Activated naive CD8-positive, alpha-beta T cell (primary cell): ENCODE data around the gene CRTC1.
A peak's percentile ranks its signal among the peaks of the same experiment; 100 is the strongest.

Experiments
- H3K27ac Mint-ChIP-seq: one replicate; pipeline ENCODE4 v1.8.0; 2021; ENCODE audit warnings: mixed read lengths
- H3K27me3 Mint-ChIP-seq: one replicate; pipeline ENCODE4 v1.8.0; 2021; ENCODE audit warnings: mixed read lengths
- H3K36me3 Mint-ChIP-seq: one replicate; pipeline ENCODE4 v1.8.0; 2021; ENCODE audit warnings: mixed read lengths
- H3K4me1 Mint-ChIP-seq: one replicate; pipeline ENCODE4 v1.8.0; 2021; ENCODE audit warnings: low read depth, mixed read lengths
- H3K4me3 Mint-ChIP-seq: one replicate; pipeline ENCODE4 v1.8.0; 2021; ENCODE audit warnings: mild to moderate bottlenecking, mixed read lengths
- H3K9me3 Mint-ChIP-seq: one replicate; pipeline ENCODE4 v1.8.0; 2021; ENCODE audit warnings: low read depth, mixed read lengths

CRTC1 gene

GRCh38 chr19:18683109-18683957, at the start of gene CRTC1:
CRTC1 (plus strand) TSS chr19:18683680; CDS start chr19:18683703, 23 bp downstream.
- peak within 1 kb of the TSS; percentile 86 for H3K4me3 Mint-ChIP-seq
- no peaks in the 10 kb centered on the region for H3K36me3 Mint-ChIP-seq
- no peaks in the 10 kb centered on the region for H3K9me3 Mint-ChIP-seq
- peaks cover 36% of the 10 kb centered on the region for H3K4me1 Mint-ChIP-seq
- H3K27me3 Mint-ChIP-seq: no peaks in the 10 kb centered on the region
- peak within 1 kb of the TSS; percentile 78 for H3K27ac Mint-ChIP-seq

- peaks cover 1% of the 10 kb centered on the region for H3K27me3 Mint-ChIP-seq
- no peak overlapping the region for H3K27ac Mint-ChIP-seq
- H3K36me3 Mint-ChIP-seq: no peaks in the 10 kb centered on the region
- H3K9me3 Mint-ChIP-seq: no peaks in the 10 kb centered on the region
- H3K4me3 Mint-ChIP-seq: peak overlapping the region; percentile 80
- H3K4me1 Mint-ChIP-seq: peaks cover 22% of the 10 kb centered on the region
Measured at GRCh38 chr19:18634612-18635297, 48.7 kb upstream of the CRTC1 start.

- H3K27ac Mint-ChIP-seq: no peak overlapping the region
- peak overlapping the region; percentile 88 for H3K4me3 Mint-ChIP-seq
- H3K27me3 Mint-ChIP-seq: peaks cover 1% of the 10 kb centered on the region
- no peaks in the 10 kb centered on the region for H3K36me3 Mint-ChIP-seq
- peaks cover 23% of the 10 kb centered on the region for H3K4me1 Mint-ChIP-seq
- no peaks in the 10 kb centered on the region for H3K9me3 Mint-ChIP-seq
Measured at GRCh38 chr19:18635831-18636182, 47.7 kb upstream of the CRTC1 start.

- peak overlapping the region; percentile 82 for H3K27ac Mint-ChIP-seq
- peaks cover 1% of the 10 kb centered on the region for H3K27me3 Mint-ChIP-seq
- peaks cover 23% of the 10 kb centered on the region for H3K4me1 Mint-ChIP-seq
- no peaks in the 10 kb centered on the region for H3K9me3 Mint-ChIP-seq
- peak overlapping the region; percentile 88 for H3K4me3 Mint-ChIP-seq
- H3K36me3 Mint-ChIP-seq: no peaks in the 10 kb centered on the region
Measured at GRCh38 chr19:18636183-18636968, 47.1 kb upstream of the CRTC1 start.

- H3K9me3 Mint-ChIP-seq: no peaks in the 10 kb centered on the region
- peak within 1 kb of the TSS; percentile 88 for H3K4me3 Mint-ChIP-seq
- no peaks in the 10 kb centered on the region for H3K36me3 Mint-ChIP-seq
- peak within 1 kb of the TSS; percentile 82 for H3K27ac Mint-ChIP-seq
- H3K27me3 Mint-ChIP-seq: peaks cover 1% of the 10 kb centered on the region
- peaks cover 23% of the 10 kb centered on the region for H3K4me1 Mint-ChIP-seq
Measured at GRCh38 chr19:18636969-18637629, 46.4 kb upstream of the CRTC1 start, which contains the start of gene KLHL26. KLHL26 (plus strand) TSS chr19:18637028; CDS start chr19:18637055, 27 bp downstream.

- peaks cover 23% of the 10 kb centered on the region for H3K4me1 Mint-ChIP-seq
- H3K36me3 Mint-ChIP-seq: no peaks in the 10 kb centered on the region
- H3K27me3 Mint-ChIP-seq: peaks cover 1% of the 10 kb centered on the region
- H3K27ac Mint-ChIP-seq: peak overlapping the region; percentile 88
- no peaks in the 10 kb centered on the region for H3K9me3 Mint-ChIP-seq
- peak overlapping the region; percentile 88 for H3K4me3 Mint-ChIP-seq
Measured at GRCh38 chr19:18637673-18638630, 45.5 kb upstream of the CRTC1 start.

GRCh38 chr19:18639706-18640243, 43.7 kb upstream of the CRTC1 start:
- H3K27me3 Mint-ChIP-seq: no peaks in the 10 kb centered on the region
- peaks cover 3% of the 10 kb centered on the region for H3K36me3 Mint-ChIP-seq
- peaks cover 24% of the 10 kb centered on the region for H3K4me1 Mint-ChIP-seq
- no peaks in the 10 kb centered on the region for H3K9me3 Mint-ChIP-seq
- H3K27ac Mint-ChIP-seq: no peak overlapping the region
- H3K4me3 Mint-ChIP-seq: peak overlapping the region; percentile 54

GRCh38 chr19:18644196-18645034, 39.1 kb upstream of the CRTC1 start:
- Mint-ChIP-seq H3K36me3 (peaks cover 5% of the 10 kb centered on the region), H3K4me1 (peaks cover 12% of the 10 kb centered on the region), H3K27ac (no peak overlapping the region), H3K27me3 (no peaks in the 10 kb centered on the region), H3K4me3 (no peak overlapping the region), H3K9me3 (no peaks in the 10 kb centered on the region)

GRCh38 chr19:18645035-18645511, 38.4 kb upstream of the CRTC1 start:
- no peak overlapping the region for H3K27ac Mint-ChIP-seq
- H3K36me3 Mint-ChIP-seq: peaks cover 5% of the 10 kb centered on the region
- H3K9me3 Mint-ChIP-seq: no peaks in the 10 kb centered on the region
- peaks cover 13% of the 10 kb centered on the region for H3K4me1 Mint-ChIP-seq
- no peak overlapping the region for H3K4me3 Mint-ChIP-seq
- H3K27me3 Mint-ChIP-seq: no peaks in the 10 kb centered on the region

GRCh38 chr19:18646535-18647370, 36.7 kb upstream of the CRTC1 start:
- Mint-ChIP-seq H3K4me3 (no peak overlapping the region), H3K27me3 (no peaks in the 10 kb centered on the region), H3K27ac (no peak overlapping the region), H3K9me3 (no peaks in the 10 kb centered on the region), H3K36me3 (peaks cover 5% of the 10 kb centered on the region), H3K4me1 (peaks cover 13% of the 10 kb centered on the region)

- no peaks in the 10 kb centered on the region for H3K9me3 Mint-ChIP-seq
- peaks cover 13% of the 10 kb centered on the region for H3K4me1 Mint-ChIP-seq
- no peak overlapping the region for H3K27ac Mint-ChIP-seq
- peaks cover 5% of the 10 kb centered on the region for H3K36me3 Mint-ChIP-seq
- no peak overlapping the region for H3K4me3 Mint-ChIP-seq
- no peaks in the 10 kb centered on the region for H3K27me3 Mint-ChIP-seq
Measured at GRCh38 chr19:18647371-18647767, 36.1 kb upstream of the CRTC1 start.

GRCh38 chr19:18647807-18648206, 35.7 kb upstream of the CRTC1 start:
- H3K4me3 Mint-ChIP-seq: no peak overlapping the region
- no peaks in the 10 kb centered on the region for H3K27me3 Mint-ChIP-seq
- H3K9me3 Mint-ChIP-seq: no peaks in the 10 kb centered on the region
- H3K27ac Mint-ChIP-seq: no peak overlapping the region
- H3K36me3 Mint-ChIP-seq: peaks cover 5% of the 10 kb centered on the region
- H3K4me1 Mint-ChIP-seq: peaks cover 13% of the 10 kb centered on the region
